Medulla oblongata (tissue), 1 donor: ENCODE measurements around the gene KIF5B.
"Not testable (repeated sequence)": the region's sequence is repeated elsewhere in the genome, so short reads cannot be mapped to it uniquely, and the experiment has no call there.

ENCODE experiments used
- DNase-seq: peaks from one replicate; pipeline ENCODE4 v3.0.0-alpha.2; 2015; ENCODE audit errors: extremely low spot score

KIF5B gene

DNA sequence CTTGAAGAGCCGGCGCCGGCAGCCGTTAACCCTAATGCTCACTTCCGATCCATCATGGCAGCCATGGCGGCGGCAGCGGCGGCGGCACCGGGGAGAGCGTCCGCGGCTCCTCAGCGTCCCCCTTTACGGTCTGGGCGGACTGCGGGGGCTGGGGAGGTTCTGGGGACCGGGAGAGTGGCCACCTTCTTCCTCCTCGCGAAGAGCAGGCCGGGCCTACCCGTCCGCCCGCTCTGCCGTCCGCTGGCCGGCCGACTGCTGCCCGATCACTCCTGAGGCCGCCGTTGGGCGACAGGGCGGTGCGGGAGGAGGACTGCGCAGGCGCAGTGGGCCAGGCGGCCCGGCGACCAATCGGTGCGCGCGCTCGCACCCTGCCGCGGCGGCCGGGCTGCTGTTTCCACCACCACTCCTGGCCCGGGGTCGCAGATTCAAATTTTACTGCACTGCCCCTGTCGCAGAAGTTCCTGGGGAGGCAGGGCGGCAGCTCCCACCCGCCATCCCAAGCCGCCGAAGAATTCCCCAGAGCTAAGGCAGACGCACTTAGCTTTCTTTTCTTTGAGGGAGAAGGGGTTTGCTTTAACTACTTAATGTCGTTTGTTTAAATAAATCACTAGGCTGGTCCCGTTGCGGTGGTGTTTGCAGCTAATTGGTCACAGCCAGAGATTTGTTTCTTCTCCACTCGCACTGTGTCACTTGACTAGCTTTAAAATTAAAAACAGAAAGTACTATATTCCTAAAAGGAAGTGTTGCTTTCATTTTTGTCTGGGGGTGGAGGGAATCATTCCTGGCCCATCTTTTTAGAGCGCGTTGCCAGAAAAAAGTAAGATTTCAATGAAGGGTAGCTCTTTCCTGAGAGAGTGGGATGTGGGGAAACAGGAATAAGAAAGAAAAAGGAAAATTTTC lies at the start of gene KIF5B:
Gene KIF5B, minus strand, starts transcription at position 290 of the 900 bp plus-strand sequence. CDS start 452 bp downstream, outside the sequence.
- DNase-seq: peak; percentile 91

DNA sequence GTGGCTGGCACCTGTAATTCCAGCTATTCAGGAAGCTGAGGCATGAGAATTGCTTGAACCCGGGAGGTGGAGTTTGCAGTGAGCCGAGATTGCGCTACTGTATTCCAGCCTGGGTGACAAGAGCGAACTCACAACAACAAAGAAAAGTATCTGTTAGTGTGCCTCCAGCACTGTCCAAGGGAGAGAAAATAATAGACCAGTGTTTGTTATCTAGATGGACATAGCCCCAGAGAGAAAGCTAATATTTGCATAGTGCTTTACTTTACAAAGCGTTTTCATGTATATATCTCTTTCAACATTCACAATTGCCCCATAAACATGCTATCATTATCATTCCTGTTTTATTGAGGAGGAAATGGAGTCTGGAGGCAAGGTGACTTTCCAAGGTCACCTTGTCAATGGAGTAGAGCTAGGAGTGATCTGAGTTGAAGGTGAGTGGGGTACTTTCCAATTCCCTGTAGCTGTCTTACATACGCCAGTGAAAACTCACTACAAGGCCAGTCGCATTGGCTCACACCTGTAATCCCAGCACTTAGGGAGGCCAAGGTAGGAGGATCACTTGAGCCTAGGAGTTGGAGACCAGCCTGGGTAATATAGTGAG lies 49.7 kb upstream of the KIF5B start:
- peak; percentile 27 for DNase-seq

DNA sequence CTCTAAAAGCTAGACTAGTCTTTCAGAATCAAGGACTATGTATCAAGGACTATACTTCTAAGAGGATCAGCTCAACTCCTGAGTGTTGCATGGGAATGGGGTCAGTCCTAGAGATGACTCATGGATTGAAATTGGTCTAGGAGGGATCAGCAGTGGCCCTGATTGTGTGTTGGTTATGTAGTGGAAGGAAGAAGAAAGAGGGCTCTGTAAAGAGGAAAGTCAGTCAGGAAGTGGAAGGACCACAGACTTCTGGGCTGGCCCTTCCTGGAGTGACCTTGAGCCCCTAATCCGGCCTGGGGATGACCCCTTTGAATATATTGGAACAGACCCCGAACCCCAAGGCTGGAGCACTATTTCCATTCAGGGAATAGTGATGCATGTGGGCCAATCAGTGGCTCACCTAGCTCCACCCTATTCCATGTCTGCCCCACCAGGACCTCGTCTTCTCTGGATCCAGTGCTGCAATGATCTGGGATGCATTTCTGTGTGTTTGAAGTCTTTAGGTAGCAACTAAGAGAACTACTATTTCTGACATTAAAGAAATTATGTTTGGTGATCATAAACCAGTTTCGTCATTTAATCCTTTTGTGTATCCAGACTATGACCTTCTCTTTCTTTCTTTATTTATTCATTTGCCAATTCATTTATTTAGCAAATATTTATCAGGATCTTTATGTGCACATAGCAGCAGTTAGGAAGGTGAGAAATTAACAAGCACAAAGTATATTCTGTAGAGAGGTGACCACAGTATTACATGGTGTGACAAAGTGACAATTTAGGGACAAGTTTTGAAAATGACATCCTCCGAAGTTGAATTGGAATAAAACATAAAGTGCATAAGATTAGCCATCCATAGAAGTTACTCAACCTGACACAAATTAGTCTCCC lies 48.6 kb upstream of the KIF5B start:
- no peak for DNase-seq

DNA sequence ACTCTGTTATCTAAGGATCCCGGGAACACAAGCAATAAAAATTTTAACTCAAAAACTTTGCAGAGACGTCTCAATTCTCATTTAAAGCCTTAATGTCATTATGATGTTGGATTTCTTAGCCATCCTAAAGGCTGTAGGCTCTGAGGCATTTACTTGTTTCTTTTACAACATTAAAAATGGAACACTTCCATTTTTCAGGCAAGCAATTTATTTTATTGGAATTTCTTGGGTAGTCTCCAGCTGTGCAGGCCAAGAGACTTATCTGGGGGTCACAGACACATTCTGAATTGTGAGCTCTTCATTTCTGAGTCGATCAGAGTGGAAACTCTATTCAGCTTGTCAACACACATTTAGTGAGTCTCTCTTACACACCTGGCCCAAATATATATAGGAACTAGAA lies 48.0 kb upstream of the KIF5B start:
- no peak for DNase-seq

DNA sequence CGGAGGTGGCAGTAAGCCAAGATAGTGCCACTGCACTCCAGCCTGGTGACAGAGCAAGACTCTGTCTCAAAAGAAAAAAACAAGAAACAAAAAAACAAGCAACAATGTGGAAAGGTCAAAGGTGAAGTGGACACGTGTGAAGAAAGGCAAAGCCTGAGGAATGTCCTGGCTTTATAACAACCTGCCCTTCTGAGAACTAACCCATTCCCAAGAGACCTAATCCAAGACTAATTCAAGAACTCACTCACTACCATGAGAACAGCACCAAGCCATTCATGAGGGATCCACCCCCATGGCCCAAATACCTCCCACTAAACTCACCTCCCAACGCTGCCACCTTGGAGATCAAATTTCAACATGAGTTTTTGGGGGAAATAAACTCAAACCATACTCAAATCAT lies 47.5 kb upstream of the KIF5B start:
- DNase-seq: no peak

DNA sequence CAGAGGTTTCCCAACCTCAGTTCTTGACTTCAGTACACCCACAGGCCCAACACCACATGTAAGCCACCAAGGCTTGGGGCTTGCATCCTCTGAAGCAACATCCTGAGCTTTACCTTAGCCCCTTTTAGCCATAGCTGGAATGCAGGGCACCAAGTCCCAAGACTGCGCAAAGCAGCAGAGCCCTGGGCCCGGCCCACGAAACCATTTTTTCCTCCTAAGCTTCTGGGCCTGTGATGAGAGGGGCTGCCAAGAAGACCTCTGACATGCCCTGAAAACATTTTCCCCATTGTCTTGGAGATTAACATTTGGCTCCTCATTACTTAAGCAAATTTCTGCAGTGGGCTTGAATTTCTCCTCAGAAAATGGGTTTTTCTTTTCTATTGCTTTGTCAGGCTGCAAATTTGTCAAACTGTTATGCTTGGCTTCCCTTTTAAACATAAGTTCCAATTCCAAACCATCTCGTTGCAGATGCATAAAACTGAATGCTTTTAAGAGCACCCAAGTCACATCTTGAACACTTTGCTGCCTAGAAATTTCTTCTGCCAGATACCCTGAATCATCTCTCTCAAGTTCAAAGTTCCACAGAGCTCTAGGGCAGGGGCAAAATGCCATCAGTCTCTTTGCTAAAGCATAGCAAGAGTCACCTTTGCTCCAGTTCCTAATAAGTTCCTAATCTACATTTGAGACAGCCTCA lies 42.5 kb upstream of the KIF5B start:
- DNase-seq: not testable (repeated sequence)

DNA sequence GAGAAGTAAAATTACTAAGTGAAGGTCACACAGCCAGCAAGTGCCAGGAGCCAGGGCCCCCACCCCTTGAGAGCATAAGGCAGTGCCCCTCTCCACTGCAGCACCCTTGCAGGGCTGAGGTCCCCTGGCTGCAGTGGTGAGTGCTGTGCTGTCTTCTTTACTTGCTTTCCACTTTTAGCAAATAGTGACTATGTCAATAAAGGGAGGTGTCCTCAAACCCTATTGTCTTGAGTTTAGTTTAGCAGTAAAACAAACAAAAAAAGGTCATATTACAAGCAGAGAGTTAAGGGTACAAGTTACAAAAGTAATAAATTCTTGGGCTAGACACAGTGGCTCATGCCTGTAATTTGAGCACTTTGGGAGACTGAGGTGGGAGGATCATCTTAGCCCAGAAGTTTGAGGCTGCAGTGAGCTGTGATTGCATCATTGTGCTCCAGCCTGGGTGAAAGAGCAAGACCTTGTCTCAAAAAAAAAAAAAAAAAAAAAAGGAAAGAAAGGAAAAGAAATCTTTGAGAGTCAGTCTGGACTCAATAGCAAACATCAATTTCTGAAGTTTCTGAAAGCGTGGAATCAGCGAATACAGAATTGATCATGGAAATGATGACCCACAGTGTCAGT lies 39.0 kb upstream of the KIF5B start:
- no peak for DNase-seq

DNA sequence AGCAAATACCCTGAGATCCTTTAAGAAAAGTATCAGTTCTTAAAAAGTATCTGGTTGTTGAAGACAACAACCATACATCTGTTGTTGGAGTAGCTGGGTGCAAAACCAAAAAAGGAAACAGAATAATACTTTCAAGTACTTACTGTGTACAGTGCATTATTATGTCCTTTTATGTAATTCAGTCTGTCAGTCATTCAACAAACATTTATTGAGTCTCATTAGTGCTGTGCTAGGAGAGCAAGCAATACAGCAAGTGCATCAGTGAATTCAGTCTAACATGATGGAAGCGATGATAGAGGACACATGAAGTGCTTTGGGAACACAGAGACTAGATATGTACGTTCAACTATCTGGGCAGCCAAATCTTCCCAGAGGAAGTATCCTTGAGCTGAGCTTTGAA lies 37.4 kb upstream of the KIF5B start:
- no peak for DNase-seq

DNA sequence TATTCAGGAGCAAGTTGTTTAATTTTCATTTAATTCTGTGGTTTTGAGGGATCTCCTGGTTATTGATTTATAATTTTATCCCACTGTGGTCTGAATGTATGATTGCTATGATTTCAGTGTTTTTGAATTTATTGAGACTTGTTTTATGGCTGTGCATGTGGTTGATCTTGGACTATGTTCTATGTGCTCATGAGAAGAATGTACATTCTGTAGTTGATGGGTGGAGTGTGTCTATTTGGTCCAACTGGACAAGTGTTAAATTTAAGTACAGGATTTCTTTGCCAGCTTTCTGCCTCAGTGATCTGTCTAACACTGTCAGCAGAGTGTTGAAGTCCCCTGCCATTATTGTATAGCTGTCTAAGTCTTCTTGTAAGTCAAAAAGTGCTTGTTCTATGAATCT lies 34.8 kb upstream of the KIF5B start:
- DNase-seq: no peak

DNA sequence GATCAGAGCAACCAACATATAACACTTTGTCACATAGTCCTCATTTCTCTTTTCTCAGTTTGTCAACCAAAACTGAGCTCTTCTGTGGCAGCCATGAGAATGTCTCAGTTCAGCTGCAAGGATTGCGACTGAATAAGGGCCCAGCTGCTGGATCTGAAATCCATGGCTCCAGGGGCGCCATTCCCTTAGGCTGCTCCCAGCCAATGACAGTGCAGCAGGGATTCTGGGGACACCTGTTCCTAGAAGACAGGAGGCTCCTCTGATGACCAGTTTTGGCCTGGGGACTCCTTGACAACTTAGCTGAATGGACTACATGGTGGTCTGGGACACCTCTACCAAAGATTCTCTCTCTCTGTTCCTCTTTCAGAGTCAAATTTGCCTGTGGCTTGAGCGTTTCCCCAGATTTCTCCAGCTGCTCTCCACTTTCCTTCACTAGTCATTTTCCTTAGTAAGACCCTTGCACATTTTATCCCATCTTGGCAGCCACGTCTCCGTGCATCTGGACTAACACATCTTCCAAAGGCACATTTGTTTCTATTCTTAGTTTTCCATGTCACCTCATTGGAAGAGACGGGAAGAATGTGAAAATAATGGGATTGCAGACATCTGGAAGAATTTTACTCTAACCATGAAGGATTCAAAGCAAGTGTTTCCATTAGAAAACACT lies 28.1 kb upstream of the KIF5B start:
- no peak for DNase-seq

DNA sequence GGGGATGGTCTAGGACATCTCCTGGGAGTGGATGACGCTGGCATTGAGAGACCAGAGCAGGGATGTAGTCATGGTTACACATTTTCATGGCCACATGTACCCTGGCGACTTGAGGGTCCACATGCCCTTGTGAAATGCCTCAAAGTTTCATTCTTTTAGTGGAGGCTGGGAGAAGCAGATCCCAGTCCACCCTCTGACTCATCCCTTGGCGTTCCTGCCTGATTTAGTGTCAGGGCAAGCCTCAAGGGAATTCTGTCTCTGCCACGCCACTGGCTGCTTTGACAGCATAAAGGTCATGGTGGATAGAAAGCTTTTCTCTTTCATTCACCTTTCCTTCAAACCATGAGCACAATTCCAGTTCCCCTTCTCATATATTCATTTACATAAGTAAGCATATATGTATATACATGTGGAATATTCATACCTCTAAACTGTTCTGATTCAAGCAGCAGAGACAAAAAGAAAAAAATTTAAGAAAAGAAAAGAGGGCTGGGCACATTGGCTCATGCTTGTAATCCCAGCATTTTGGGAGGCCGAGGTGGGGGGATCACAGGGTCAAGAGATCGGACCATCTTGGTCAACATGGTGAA lies 21.8 kb upstream of the KIF5B start:
- DNase-seq: peak; percentile 9

DNA sequence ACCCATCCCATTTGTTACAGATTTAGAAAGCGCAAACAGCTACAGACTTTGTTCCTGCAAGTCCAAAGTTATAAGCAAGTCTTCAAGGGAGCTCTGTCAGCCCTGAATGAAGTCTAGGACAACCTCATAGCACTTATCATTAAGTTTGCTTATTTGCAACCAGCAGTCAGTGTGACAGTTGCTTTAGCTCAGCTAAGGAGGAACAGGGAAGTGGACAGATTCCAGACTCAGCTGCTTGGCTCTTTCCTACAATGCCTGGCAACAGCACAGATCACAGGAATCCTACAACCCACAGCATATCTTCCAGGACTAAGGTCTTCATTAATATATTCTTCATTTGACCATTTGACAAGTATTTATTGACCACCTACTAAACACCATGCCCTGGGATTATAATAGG lies 17.4 kb upstream of the KIF5B start:
- no peak for DNase-seq

DNA sequence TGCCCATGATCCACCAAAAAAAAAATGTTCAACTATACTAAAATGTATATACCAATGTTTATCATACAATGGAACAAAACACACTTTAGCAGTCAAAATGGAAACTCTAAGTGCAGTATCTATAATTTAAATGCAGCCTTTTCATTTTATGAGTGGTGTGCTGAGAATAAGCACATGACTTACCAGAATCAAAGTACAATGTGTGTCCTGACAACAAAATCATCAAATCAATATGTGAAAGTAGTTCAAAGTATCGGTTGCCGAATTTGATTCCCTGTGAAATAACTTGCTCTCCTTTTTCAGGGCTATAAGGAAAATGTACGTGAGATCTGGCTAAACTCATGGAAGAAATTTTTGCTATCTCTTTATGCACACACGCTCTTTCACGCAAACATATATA lies 16.9 kb upstream of the KIF5B start:
- no peak for DNase-seq

DNA sequence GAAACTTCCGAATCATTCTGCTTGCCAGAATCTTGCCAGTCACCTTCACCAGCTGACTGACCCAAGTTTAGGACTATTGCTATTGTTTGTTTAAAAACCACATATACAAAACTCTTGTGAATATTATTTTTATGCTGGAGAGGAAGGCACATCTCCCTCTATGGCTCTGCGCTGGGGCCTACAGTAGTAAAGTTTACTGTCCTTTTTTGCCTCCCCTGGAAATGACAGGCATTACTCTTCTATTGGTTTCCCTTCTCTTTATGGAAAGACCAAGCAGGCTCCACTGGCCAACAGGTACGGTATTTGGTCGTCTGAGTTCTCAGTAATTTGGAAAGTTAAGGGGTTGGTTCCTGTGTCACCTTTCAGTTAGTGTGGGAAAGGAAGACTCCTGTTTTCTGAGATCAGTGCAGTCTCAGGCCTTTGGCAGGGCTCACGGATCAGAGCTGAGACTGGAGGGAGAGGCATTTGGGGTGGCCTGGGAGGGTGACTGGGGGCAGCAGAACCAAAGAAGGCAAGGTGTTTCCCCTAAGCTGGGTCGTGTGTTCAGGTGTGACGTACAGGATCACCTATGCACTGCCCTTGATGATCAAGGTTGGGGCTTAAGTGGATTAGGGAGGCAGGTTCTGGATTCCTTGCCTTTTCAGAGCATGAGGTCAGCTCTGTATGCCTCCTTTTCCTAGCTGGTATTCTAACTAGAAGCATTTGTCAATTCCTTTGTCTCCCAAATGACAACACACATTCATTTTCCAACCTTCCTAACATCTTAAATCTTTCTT lies 16.0 kb upstream of the KIF5B start:
- DNase-seq: no peak

DNA sequence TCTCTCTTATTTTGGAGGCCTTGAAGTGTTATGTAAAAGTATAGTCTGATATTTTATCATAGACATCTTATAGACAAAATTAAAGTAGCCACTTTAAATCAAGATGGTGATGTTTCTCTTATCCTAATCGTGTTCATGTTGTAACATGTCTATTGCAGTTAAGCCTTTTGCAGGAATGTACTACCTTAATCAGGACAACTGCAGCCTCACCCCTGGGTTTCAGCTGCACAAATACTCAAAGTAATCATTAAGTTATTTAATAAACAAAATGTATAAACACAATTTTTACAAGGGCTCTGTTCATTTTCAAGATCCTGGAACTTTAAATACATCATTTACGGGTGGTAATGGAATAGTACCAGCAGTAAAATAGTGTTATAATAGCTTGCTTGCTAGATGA lies 14.4 kb upstream of the KIF5B start:
- no peak for DNase-seq

DNA sequence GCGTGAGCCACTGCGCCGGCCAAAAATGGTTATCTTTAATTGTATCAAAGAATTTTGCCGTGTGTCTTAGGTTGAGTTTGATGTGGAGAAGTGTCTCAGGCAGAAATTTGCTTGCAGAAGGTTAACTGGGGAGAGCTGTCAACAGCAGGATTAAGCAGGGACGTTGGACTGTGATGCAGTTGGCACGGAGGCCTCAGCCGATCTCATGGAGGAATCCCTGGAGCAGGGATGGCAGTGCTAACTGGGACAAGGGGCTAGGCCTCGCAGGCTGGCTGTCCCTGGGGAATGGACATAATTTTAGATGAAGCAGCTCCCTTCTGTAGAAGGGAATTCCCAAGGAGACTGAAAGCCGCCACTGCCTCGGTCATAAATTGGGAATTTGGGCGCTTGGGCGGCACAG lies 12.3 kb upstream of the KIF5B start:
- DNase-seq: no peak

DNA sequence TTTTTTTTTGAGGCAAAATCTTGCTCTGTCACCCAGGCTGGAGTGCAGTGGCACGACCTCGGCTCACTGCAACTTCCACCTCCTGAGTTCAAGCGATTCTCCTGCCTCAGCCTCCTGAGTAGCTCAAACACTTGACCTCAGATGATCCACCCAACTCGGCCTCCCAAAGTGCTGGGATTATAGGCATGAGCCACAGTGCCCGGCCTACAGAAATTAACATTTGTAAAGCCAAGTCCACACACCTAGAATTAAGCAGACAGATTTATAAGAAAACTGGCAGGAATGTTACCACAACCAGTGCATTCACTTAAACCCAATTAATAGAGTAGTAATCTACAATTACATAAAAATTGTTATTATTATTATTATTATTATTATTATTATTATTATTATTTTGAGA lies 11.7 kb upstream of the KIF5B start:
- DNase-seq: not testable (repeated sequence)

DNA sequence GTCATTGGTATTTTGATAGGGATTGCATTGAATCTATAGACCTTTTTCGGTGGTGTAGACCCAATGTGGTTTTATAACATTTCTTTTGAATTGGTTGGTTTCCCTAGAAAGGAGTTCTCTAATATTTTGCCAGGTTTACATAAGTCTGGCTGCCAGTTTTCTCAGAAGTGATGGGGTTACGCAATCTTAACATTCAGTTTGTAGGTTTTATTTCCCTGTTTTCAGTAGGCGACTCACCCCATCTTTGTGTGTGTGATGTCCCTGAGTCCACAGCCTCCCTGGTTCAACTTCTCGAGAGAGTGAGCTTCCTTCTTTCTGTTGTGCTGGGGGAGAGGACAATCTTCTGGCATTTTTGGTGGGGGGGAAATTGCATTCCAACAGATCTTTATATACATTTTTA lies 9.6 kb upstream of the KIF5B start:
- DNase-seq: peak; percentile 64

DNA sequence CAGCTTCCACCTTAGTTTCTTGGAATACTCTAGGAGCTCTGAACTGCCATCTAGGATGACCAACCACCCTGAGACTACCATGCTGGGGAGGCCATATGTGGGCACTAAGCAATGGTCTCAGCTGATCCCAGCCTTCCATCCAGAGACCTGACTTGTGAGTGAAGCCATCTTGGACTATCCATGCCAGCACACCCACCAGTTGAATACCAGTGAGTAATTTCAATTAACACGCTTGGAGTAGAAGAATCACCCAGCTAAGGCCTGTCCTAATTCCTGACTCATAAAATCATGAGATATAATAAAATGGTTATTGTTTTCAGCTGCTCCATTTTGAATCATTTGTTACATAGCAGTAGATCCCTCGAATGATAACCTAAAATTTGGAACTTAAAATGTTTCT lies 5.2 kb upstream of the KIF5B start:
- no peak for DNase-seq

DNA sequence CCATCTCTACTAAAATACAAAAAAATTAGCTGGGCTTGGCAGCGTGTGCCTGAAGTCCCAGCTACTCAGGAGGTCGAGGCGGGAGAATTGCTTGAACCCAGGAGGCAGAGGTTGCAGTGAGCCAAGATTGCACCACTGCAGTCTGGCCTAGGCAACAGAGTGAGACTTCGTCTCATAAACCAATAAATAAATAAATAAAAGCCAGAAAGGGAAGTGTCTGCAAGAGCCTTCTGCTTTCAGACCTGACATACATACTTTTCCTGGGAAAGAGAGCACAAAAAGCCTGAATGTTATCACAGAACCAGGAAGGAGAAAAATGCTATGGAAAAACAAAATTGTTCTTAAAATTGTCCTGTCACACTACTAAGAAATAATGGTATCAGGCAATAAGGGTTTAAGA lies 4.1 kb upstream of the KIF5B start:
- no peak for DNase-seq
